H1 (cell line): Measurements from ENCODE around the gene MACIR. TPM values are rescaled to one million over a fixed set of nuclear protein-coding genes. Genes with fewer than 3 reads are reported as not detected.

Experiments
- polyA plus RNA-seq, 7 experiments: library from polyadenylated mRNA; depleted of rRNA in 3 of 7; stranded (reverse) in 5 of 7; unstranded in 2 of 7; fragments of >200 nt in 5 of 7; fragments of 200-250 nt in 2 of 7; gene quantifications; 1 replicate in 5 of 7; 2 replicates in 1 of 7; 4 replicates in 1 of 7; pipeline versions ENCODE4 v1.2.1 to v1.2.3, GENCODE V29; 2011 to 2013; ENCODE audit warnings: missing spikeins in 2 of 7, mixed read lengths in 2 of 7
- total RNA-seq: library from RNA; stranded (reverse); fragmentation: NEBNext Ultra II Directional; extraction: Animal tissue kit (Norgen Biotek cat#: 25700); gene quantifications from 2 replicates; pipeline ENCODE4 v1.2.1, GENCODE V29; 2021
- TF ChIP-seq, protein P1 (sequence below): IDR thresholded peaks from 2 replicates; pipeline ENCODE4 v1.6.1; 2011; ENCODE audit warnings: low read length, improper control_type of control experiment
- TF ChIP-seq, protein P2 (sequence below): IDR thresholded peaks from 2 replicates; pipeline ENCODE4 v1.6.1; 2012; ENCODE audit warnings: inconsistent platforms
- TF ChIP-seq, protein P3 (sequence below), 3 experiments: IDR thresholded peaks; 1 replicate in 2 of 3; 2 replicates in 1 of 3; pipeline versions ENCODE4 v1.5.1 to v1.6.1; 2011; ENCODE audit warnings: low read length in 3 of 3, mild to moderate bottlenecking in 3 of 3, inconsistent platforms in 2 of 3, low read depth in 1 of 3, moderate library complexity in 1 of 3; ENCODE audit not compliant: insufficient read depth in 1 of 3; ENCODE audit errors: control extremely low read depth in 1 of 3

MACIR gene
- total and polyA plus RNA-seq, 2 of the 8 experiments (the other 6 are each of a cell fraction or from before 2014, with no cell fraction given) = 8.0 to 19.2 TPM

DNA sequence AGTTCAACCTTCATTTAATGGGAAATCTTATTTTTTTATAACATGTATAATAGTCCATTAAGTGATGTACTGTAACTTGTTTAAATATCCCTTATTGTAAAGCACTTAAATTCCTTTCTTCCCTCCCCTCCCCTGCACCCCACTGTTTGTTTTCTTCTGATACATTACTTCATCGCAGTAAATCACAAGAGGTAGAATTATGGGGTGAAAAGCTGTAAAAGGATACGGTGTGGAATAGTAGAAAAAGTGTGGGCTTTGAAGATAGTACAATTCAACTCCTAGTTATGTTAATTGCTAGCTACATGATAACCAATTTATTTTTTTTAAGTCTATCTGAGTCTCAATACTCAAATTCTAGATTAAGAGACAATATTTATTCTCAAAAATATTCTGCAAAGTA, 41.9 kb upstream of the MACIR start (continued):
- TF ChIP-seq, protein P1, sequence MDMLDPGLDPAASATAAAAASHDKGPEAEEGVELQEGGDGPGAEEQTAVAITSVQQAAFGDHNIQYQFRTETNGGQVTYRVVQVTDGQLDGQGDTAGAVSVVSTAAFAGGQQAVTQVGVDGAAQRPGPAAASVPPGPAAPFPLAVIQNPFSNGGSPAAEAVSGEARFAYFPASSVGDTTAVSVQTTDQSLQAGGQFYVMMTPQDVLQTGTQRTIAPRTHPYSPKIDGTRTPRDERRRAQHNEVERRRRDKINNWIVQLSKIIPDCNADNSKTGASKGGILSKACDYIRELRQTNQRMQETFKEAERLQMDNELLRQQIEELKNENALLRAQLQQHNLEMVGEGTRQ = no peak
- TF ChIP-seq, protein P2, sequence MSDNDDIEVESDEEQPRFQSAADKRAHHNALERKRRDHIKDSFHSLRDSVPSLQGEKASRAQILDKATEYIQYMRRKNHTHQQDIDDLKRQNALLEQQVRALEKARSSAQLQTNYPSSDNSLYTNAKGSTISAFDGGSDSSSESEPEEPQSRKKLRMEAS = no peak
- TF ChIP-seq, protein P3, sequence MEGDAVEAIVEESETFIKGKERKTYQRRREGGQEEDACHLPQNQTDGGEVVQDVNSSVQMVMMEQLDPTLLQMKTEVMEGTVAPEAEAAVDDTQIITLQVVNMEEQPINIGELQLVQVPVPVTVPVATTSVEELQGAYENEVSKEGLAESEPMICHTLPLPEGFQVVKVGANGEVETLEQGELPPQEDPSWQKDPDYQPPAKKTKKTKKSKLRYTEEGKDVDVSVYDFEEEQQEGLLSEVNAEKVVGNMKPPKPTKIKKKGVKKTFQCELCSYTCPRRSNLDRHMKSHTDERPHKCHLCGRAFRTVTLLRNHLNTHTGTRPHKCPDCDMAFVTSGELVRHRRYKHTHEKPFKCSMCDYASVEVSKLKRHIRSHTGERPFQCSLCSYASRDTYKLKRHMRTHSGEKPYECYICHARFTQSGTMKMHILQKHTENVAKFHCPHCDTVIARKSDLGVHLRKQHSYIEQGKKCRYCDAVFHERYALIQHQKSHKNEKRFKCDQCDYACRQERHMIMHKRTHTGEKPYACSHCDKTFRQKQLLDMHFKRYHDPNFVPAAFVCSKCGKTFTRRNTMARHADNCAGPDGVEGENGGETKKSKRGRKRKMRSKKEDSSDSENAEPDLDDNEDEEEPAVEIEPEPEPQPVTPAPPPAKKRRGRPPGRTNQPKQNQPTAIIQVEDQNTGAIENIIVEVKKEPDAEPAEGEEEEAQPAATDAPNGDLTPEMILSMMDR (IDR thresholded peaks at IDR 0.05; ENCODE audit: control extremely low read depth in 1 of 3, insufficient read depth in 1 of 3, low read depth in 1 of 3, low read length in 3 of 3) = no peak
